GM23248 (cell line): ENCODE data around the gene ADK. TPM values are rescaled to one million over a fixed set of nuclear protein-coding genes. Genes with fewer than 3 reads are reported as not detected.
"Not testable (repeated sequence)": the region's sequence is repeated elsewhere in the genome, so short reads cannot be mapped to it uniquely, and the experiment has no call there.

Experiments used
- DNase-seq: peaks from one replicate; pipeline ENCODE4 v3.0.0-alpha.2; 2015
- H2AFZ ChIP-seq: fragments of 200-600 bp; sonication (generic); 2 replicates; pipeline ENCODE4 v1.6.1; 2016; ENCODE audit warnings: antibody characterized with exemption
- H3F3A ChIP-seq: fragments of 200-600 bp; sonication (generic); 2 replicates; pipeline ENCODE4 v1.6.1; 2016; ENCODE audit warnings: mild to moderate bottlenecking, antibody characterized with exemption, mixed run types; ENCODE audit not compliant: insufficient read depth
- H3K27ac ChIP-seq: fragments of 200-600 bp; sonication (generic); 2 replicates; pipeline ENCODE4 v1.5.1; 2016; ENCODE audit warnings: mild to moderate bottlenecking
- H3K27me3 ChIP-seq: fragments of 200-600 bp; sonication (generic); replicated peaks from 2 replicates; pipeline ENCODE4 v1.6.1; 2016; ENCODE audit warnings: mild to moderate bottlenecking; ENCODE audit not compliant: insufficient read depth
- H3K36me3 ChIP-seq: fragments of 200-600 bp; sonication (generic); 2 replicates; pipeline ENCODE4 v1.6.1; 2016; ENCODE audit warnings: low read depth, mild to moderate bottlenecking
- H3K4me1 ChIP-seq: fragments of 200-600 bp; sonication (generic); 2 replicates; pipeline ENCODE4 v1.6.1; 2016; ENCODE audit warnings: mild to moderate bottlenecking; ENCODE audit not compliant: insufficient read depth
- H3K4me2 ChIP-seq: fragments of 200-600 bp; sonication (generic); one replicate; pipeline ENCODE4 v1.6.1; 2016; ENCODE audit warnings: mild to moderate bottlenecking; ENCODE audit not compliant: unreplicated experiment
- H3K4me3 ChIP-seq: fragments of 200-600 bp; sonication (generic); 2 replicates; pipeline ENCODE4 v1.5.1; 2016; ENCODE audit warnings: mild to moderate bottlenecking
- H3K79me2 ChIP-seq: fragments of 200-600 bp; sonication (generic); 2 replicates; pipeline ENCODE4 v1.6.1; 2016; ENCODE audit warnings: mild to moderate bottlenecking; ENCODE audit not compliant: insufficient read depth
- H3K9ac ChIP-seq: fragments of 200-600 bp; sonication (generic); 2 replicates; pipeline ENCODE4 v1.6.1; 2016; ENCODE audit warnings: mild to moderate bottlenecking
- H3K9me2 ChIP-seq: fragments of 200-600 bp; sonication (generic); 2 replicates; pipeline ENCODE4 v1.6.1; 2016; ENCODE audit warnings: mixed run types, mild to moderate bottlenecking, moderate library complexity; ENCODE audit not compliant: insufficient read depth
- H3K9me3 ChIP-seq: fragments of 200-600 bp; sonication (generic); one replicate; pipeline ENCODE4 v1.6.1; 2017; ENCODE audit warnings: low read depth
- H4K20me1 ChIP-seq: fragments of 200-600 bp; sonication (generic); 2 replicates; pipeline ENCODE4 v1.6.0; 2016; ENCODE audit not compliant: insufficient read depth
- EZH2 ChIP-seq: fragments of 200-600 bp; sonication (generic); IDR thresholded peaks from 2 replicates; pipeline ENCODE4 v1.6.1; 2018; ENCODE audit warnings: antibody characterized with exemption, mild to moderate bottlenecking; ENCODE audit not compliant: insufficient read depth, poor library complexity, severe bottlenecking
- EZH2phosphoT487 ChIP-seq: fragments of 200-600 bp; sonication (generic); IDR thresholded peaks from 2 replicates; pipeline ENCODE4 v1.6.1; 2018; ENCODE audit warnings: antibody characterized with exemption, moderate library complexity, mild to moderate bottlenecking, low read depth; ENCODE audit not compliant: insufficient read depth
- WGBS, 2 experiments: methylation state at CpG; one replicate each; pipeline ENCODE4 v1.1.6; 2015 to 2017; ENCODE audit warnings: low lambda C conversion rate in 2 of 2, low coverage in 1 of 2; ENCODE audit errors: missing lambda C conversion rate in 2 of 2; 5-methylcytosine and 5-hydroxymethylcytosine counted together
- in situ Hi-C: fragments of 300-500 bp; cut with MboI; formaldehyde crosslinking; loops from 2 replicates; pipeline ENCODE4 v1.15.0; 2020
- polyA plus RNA-seq: library from polyadenylated mRNA; unstranded; fragments of >200 nt; fragmentation: Nextera tagmentation; extraction: Ambion mirVana; gene quantifications from 2 replicates; pipeline ENCODE4 v1.2.1, GENCODE V29; 2016
- total RNA-seq: library from RNA; depleted of rRNA; stranded (reverse); fragments of >200 nt; shearing (Covaris generic); gene quantifications from 2 replicates; pipeline ENCODE4 v1.2.3, GENCODE V29; 2014

The ADK gene
- total and polyA plus RNA-seq, 2 experiments from 2014 or later, result 43.7 to 75.1 TPM

DNA sequence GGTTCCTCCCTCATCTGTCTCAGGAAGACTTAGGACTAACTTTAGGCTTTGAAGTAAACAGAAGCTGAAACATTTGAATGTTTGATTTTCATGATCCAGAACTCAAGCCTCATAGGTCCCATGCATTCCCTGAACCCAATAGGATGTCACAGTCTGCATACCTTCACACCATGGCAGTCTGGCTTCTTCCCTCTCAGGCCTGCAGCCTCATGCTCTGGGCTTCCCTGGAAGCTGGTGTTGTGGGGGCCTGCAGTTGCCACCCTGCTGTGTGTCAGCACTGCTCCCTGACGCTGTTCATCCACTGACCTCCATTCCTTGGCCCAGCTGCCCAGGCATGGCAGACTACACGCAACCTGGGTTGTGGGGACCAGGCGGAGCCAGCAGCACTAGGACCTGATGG lies 407.9 kb downstream of the ADK start:
- H3K4me1 ChIP-seq, result no peaks in the 10 kb centered on the region
- H2AFZ ChIP-seq, result no peak overlapping the region
- H3K27ac ChIP-seq, result no peak overlapping the region
- H3K9me3 ChIP-seq, result no peaks in the 10 kb centered on the region
- H4K20me1 ChIP-seq, result no peaks in the 10 kb centered on the region
- H3K79me2 ChIP-seq, result no peaks in the 10 kb centered on the region
- no peaks in the 10 kb centered on the region for H3K36me3 ChIP-seq
- in situ Hi-C loops, result no loop called here
- H3K4me2 ChIP-seq, result no peak overlapping the region
- no peak overlapping the region for H3K4me3 ChIP-seq
- no peaks in the 10 kb centered on the region for H3K27me3 ChIP-seq
- DNase-seq, result no peak
- H3F3A ChIP-seq, result no peaks in the 10 kb centered on the region
- 92 to 99% methylated on average over 3 of the region's 3 CpGs for WGBS, 2 experiments
- H3K9me2 ChIP-seq, result no peaks in the 10 kb centered on the region
- no peak for TF ChIP-seq EZH2phosphoT487
- no peak overlapping the region for H3K9ac ChIP-seq

DNA sequence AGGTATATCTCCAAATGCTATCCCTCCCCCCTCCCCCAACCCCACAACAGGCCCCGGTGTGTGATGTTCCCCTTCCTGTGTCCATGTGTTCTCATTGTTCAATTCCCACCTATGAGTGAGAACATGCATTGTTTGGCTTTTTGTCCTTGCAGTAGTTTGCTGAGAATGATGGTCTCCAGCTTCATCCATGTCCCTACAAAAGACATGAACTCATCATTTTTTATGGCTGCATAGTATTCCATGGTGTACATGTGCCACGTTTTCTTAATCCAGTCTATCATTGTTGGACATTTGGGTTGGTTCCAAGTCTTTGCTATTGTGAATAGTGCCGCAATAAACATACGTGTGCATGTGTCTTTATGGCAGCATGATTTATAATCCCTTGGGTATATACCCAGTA lies 417.9 kb downstream of the ADK start:
- WGBS, 2 experiments, result 79 to 86% methylated on average over 4 of the region's 4 CpGs
- DNase-seq, H3K4me2 ChIP-seq, H3K79me2 ChIP-seq, H3K4me3 ChIP-seq, in situ Hi-C loops, H3K9me2 ChIP-seq, H3K9me3 ChIP-seq, H4K20me1 ChIP-seq, H3K27me3 ChIP-seq, H3K4me1 ChIP-seq, H3K27ac ChIP-seq, H3K9ac ChIP-seq, H3F3A ChIP-seq, H3K36me3 ChIP-seq, H2AFZ ChIP-seq: not testable (repeated sequence)

- H3K9me2 ChIP-seq, H3K9ac ChIP-seq, H3K4me2 ChIP-seq, H3K4me1 ChIP-seq, H3K27me3 ChIP-seq, H3K9me3 ChIP-seq, H3F3A ChIP-seq, DNase-seq, H3K79me2 ChIP-seq, H2AFZ ChIP-seq, H3K4me3 ChIP-seq, H3K27ac ChIP-seq, H4K20me1 ChIP-seq, in situ Hi-C loops, H3K36me3 ChIP-seq: not testable (repeated sequence)
- 93 to 99% methylated on average over 12 of the region's 12 CpGs for WGBS, 2 experiments
Measured at GRCh38 chr10:74573497-74573896, 422.5 kb downstream of the ADK start.

DNA sequence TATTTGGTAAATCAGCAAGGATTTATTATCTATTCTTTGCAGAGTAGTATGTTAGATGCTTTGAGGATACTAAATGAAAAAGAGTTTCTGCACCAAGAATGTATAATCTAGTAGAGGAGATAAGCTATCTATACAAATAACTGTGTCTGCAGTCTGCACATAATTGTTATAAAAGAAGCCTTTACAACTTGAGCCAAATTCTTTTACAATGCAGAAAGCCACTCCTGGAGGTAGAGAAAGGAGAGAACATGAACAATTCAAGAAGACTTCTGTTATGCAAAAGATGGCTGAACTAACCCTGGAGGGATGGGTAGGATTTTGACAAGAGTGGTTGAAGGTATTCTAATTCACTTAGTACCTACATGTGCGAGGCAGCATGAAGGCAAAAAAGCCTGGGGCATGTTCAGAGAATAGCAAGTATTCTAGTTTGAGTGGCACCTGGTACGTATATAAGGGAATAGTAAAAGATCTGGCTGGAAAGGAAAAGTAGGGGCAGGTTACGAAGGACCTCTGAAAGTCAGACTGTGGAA lies 424.2 kb downstream of the ADK start:
- Histone ChIP-seq H4K20me1 (no peaks in the 10 kb centered on the region), H3K9me2 (no peaks in the 10 kb centered on the region), H3K4me2 (no peak overlapping the region), H3F3A (no peaks in the 10 kb centered on the region), H3K27ac (no peak overlapping the region), H2AFZ (no peak overlapping the region), H3K27me3 (no peaks in the 10 kb centered on the region), H3K36me3 (no peaks in the 10 kb centered on the region), H3K9me3 (no peaks in the 10 kb centered on the region), H3K79me2 (no peaks in the 10 kb centered on the region), H3K4me3 (no peak overlapping the region), H3K4me1 (no peaks in the 10 kb centered on the region), H3K9ac (no peak overlapping the region)
- no peak for TF ChIP-seq EZH2phosphoT487
- no peak for TF ChIP-seq EZH2
- WGBS, 2 experiments, result 97% methylated on average over 3 of the region's 3 CpGs
- in situ Hi-C loops, result no loop called here
- DNase-seq, result no peak

GRCh38 chr10:74575912-74576311 lies 424.9 kb downstream of the ADK start:
- H3K4me1 ChIP-seq, result no peaks in the 10 kb centered on the region
- H3K9ac ChIP-seq, result no peak overlapping the region
- H3K36me3 ChIP-seq, result no peaks in the 10 kb centered on the region
- in situ Hi-C loops, result no loop called here
- no peak overlapping the region for H2AFZ ChIP-seq
- WGBS, 2 experiments, result 90 to 100% methylated on average over 1 of the region's 1 CpG
- no peaks in the 10 kb centered on the region for H4K20me1 ChIP-seq
- H3K9me3 ChIP-seq, result no peaks in the 10 kb centered on the region
- H3K9me2 ChIP-seq, result no peaks in the 10 kb centered on the region
- TF ChIP-seq EZH2phosphoT487 (no peak), EZH2 (no peak)
- H3F3A ChIP-seq, result no peaks in the 10 kb centered on the region
- no peaks in the 10 kb centered on the region for H3K27me3 ChIP-seq
- H3K4me2 ChIP-seq, result no peak overlapping the region
- no peak overlapping the region for H3K4me3 ChIP-seq
- H3K27ac ChIP-seq, result no peak overlapping the region
- DNase-seq, result no peak
- H3K79me2 ChIP-seq, result no peaks in the 10 kb centered on the region
